H1 (cell line): ENCODE results near the gene FAM228B. TPM values are rescaled to one million over a fixed set of nuclear protein-coding genes. Genes with fewer than 3 reads are reported as not detected.
"Not testable (repeated sequence)": the region's sequence is repeated elsewhere in the genome, so short reads cannot be mapped to it uniquely, and the experiment has no call there.

ENCODE experiments used
- CTCF ChIA-PET: fragments of 300-600 bp; sonication (Branson Sonifier 250); formaldehyde crosslinking; loops from one replicate; lab custom pipeline; 2021; ENCODE audit not compliant: partially characterized antibody; lab: Charles Lee
- POLR2A ChIA-PET: fragments of 300-600 bp; sonication (Branson Sonifier 250); formaldehyde crosslinking; loops from one replicate; lab custom pipeline; 2021; ENCODE audit warnings: inconsistent platforms; ENCODE audit not compliant: partially characterized antibody; lab: Charles Lee
- DNase-seq, 2 experiments: peaks; one replicate each; pipeline versions ENCODE4 v3.0.0 to v3.0.0-alpha.2; 2010 to 2022; ENCODE audit warnings: low spot score in 2 of 2, low read depth in 1 of 2, mixed read lengths in 1 of 2
- FAIRE-seq: peaks from 2 replicates; lab custom pipeline; 2011; peaks lifted over from hg19 to GRCh38; lab: Jason Lieb, UNC
- H2AFZ ChIP-seq: 2 replicates; pipeline ENCODE4 v1.8.1; 2012; ENCODE audit warnings: low read length, inconsistent platforms
- H2AK5ac ChIP-seq: 2 replicates; pipeline ENCODE4 v1.6.1; 2013; ENCODE audit warnings: low read depth, low read length
- H2BK120ac ChIP-seq: replicated peaks from 2 replicates; pipeline ENCODE3; 2013; ENCODE audit warnings: low read depth, low read length, inconsistent platforms
- H2BK12ac ChIP-seq: 2 replicates; pipeline ENCODE4 v1.6.1; 2013; ENCODE audit warnings: low read depth, low read length
- H2BK15ac ChIP-seq: 2 replicates; pipeline ENCODE4 v1.6.1; 2013; ENCODE audit warnings: low read length
- H2BK20ac ChIP-seq: 2 replicates; pipeline ENCODE4 v1.6.1; 2013; ENCODE audit warnings: low read length
- H2BK5ac ChIP-seq: 2 replicates; pipeline ENCODE4 v1.6.1; 2013; ENCODE audit warnings: low read depth, low read length
- H3K14ac ChIP-seq: 2 replicates; pipeline ENCODE4 v1.6.1; 2013; ENCODE audit warnings: inconsistent platforms; ENCODE audit not compliant: insufficient read length
- H3K18ac ChIP-seq: 2 replicates; pipeline ENCODE4 v1.6.1; 2013; ENCODE audit warnings: low read length; ENCODE audit errors: extremely low read depth
- H3K23ac ChIP-seq: 2 replicates; pipeline ENCODE4 v1.6.1; 2013; ENCODE audit warnings: inconsistent platforms; ENCODE audit not compliant: insufficient read length
- H3K23me2 ChIP-seq: 2 replicates; pipeline ENCODE4 v1.6.1; 2013; ENCODE audit warnings: low read depth, low read length
- H3K27ac ChIP-seq: 2 replicates; pipeline ENCODE4 v1.6.1; 2011; ENCODE audit warnings: low read depth, low read length, inconsistent platforms
- H3K27me3 ChIP-seq, 4 experiments: replicated peaks in 1 of 4; 1 replicate in 1 of 4; 2 replicates in 3 of 4; pipeline versions ENCODE4 v1.6.1 to v1.8.1; 2011 to 2013; ENCODE audit warnings: low read length in 3 of 4, mild to moderate bottlenecking in 3 of 4, inconsistent platforms in 2 of 4, mixed read lengths in 2 of 4, moderate library complexity in 1 of 4; ENCODE audit not compliant: control insufficient read depth in 3 of 4, insufficient read depth in 3 of 4; ENCODE audit errors: extremely low read depth in 1 of 4
- H3K36me3 ChIP-seq, 4 experiments: 2 replicates each; pipeline versions ENCODE4 v1.6.1 to v1.8.1; 2011 to 2013; ENCODE audit warnings: mild to moderate bottlenecking in 4 of 4, low read length in 3 of 4, moderate library complexity in 2 of 4, control low read depth in 1 of 4, inconsistent platforms in 1 of 4; ENCODE audit not compliant: insufficient read depth in 4 of 4, control insufficient read depth in 2 of 4
- H3K4ac ChIP-seq: replicated peaks from 2 replicates; pipeline ENCODE3; 2013; ENCODE audit warnings: low read length, low read depth, mixed read lengths, inconsistent platforms; ENCODE audit not compliant: insufficient read length
- H3K4me1 ChIP-seq, 4 experiments: replicated peaks in 1 of 4; 1 replicate in 1 of 4; 2 replicates in 3 of 4; pipeline versions ENCODE4 v1.6.1 to v1.8.1; 2011 to 2013; ENCODE audit warnings: low read length in 3 of 4, inconsistent platforms in 2 of 4, mixed read lengths in 1 of 4; ENCODE audit not compliant: insufficient read depth in 4 of 4, control insufficient read depth in 3 of 4
- H3K4me2 ChIP-seq, 2 experiments: 2 replicates each; pipeline versions ENCODE4 v1.6.1 to v1.8.1; 2011 to 2013; ENCODE audit warnings: low read depth in 2 of 2, low read length in 2 of 2, control low read depth in 1 of 2, inconsistent platforms in 1 of 2, mild to moderate bottlenecking in 1 of 2; ENCODE audit not compliant: insufficient read depth in 1 of 2
- H3K4me3 ChIP-seq, 4 experiments: fragments of 200-600, 300-600 bp in 1 of 4; sonication (generic), shearing (Covaris generic), sonication (Bioruptor Twin) in 1 of 4; 2 replicates each; pipeline versions ENCODE4 v1.5.1 to v1.8.1; 2011 to 2016; ENCODE audit warnings: low read length in 4 of 4, low read depth in 3 of 4, control low read depth in 2 of 4, inconsistent platforms in 2 of 4, mild to moderate bottlenecking in 2 of 4, mixed read lengths in 1 of 4, moderate library complexity in 1 of 4; ENCODE audit not compliant: insufficient read depth in 2 of 4; ENCODE audit errors: extremely low read depth in 1 of 4
- H3K56ac ChIP-seq: replicated peaks from 2 replicates; pipeline ENCODE3; 2013; ENCODE audit warnings: low read depth, mild to moderate bottlenecking, mixed read lengths, low read length, inconsistent platforms; ENCODE audit not compliant: insufficient read length
- H3K79me1 ChIP-seq: 2 replicates; pipeline ENCODE4 v1.6.1; 2013; ENCODE audit warnings: low read depth, low read length, control low read depth
- H3K79me2 ChIP-seq, 2 experiments: 2 replicates each; pipeline versions ENCODE4 v1.6.1 to v1.8.1; 2012 to 2013; ENCODE audit warnings: low read length in 2 of 2, mild to moderate bottlenecking in 2 of 2, inconsistent platforms in 1 of 2; ENCODE audit not compliant: insufficient read depth in 2 of 2, control insufficient read depth in 1 of 2
- H3K9ac ChIP-seq, 4 experiments: replicated peaks in 1 of 4; 1 replicate in 1 of 4; 2 replicates in 3 of 4; pipeline versions ENCODE4 v1.6.1 to v1.8.1; 2011 to 2013; ENCODE audit warnings: low read depth in 3 of 4, low read length in 3 of 4, control low read depth in 2 of 4, mild to moderate bottlenecking in 2 of 4, moderate library complexity in 2 of 4, inconsistent platforms in 1 of 4; ENCODE audit errors: extremely low read depth in 1 of 4
- H3K9me3 ChIP-seq, 2 experiments: 2 replicates each; pipeline versions ENCODE4 v1.6.1 to v1.8.1; 2012 to 2013; ENCODE audit warnings: mild to moderate bottlenecking in 2 of 2, moderate library complexity in 2 of 2, control low read depth in 1 of 2, inconsistent platforms in 1 of 2, low read depth in 1 of 2, low read length in 1 of 2, mixed read lengths in 1 of 2; ENCODE audit not compliant: insufficient read depth in 2 of 2
- H4K20me1 ChIP-seq, 2 experiments: replicated peaks in 1 of 2; 2 replicates each; pipeline versions ENCODE3 to v1.8.1; 2011 to 2013; ENCODE audit warnings: inconsistent platforms in 2 of 2, low read length in 2 of 2, mild to moderate bottlenecking in 1 of 2; ENCODE audit not compliant: insufficient read depth in 2 of 2, control insufficient read depth in 1 of 2
- H4K5ac ChIP-seq: 2 replicates; pipeline ENCODE4 v1.6.1; 2013; ENCODE audit warnings: low read length, low read depth, mixed read lengths, inconsistent platforms; ENCODE audit not compliant: insufficient read length
- H4K8ac ChIP-seq: 2 replicates; pipeline ENCODE4 v1.8.0; 2013; ENCODE audit warnings: mild to moderate bottlenecking, moderate library complexity, low read length, inconsistent platforms; ENCODE audit not compliant: insufficient read depth; ENCODE audit errors: extremely low read depth
- H4K91ac ChIP-seq: replicated peaks from 2 replicates; pipeline ENCODE3; 2013; ENCODE audit warnings: low read length, mixed read lengths, inconsistent platforms; ENCODE audit not compliant: insufficient read length
- BCL11A ChIP-seq, 2 experiments: IDR thresholded peaks; one replicate each; pipeline ENCODE4 v1.6.1; 2011; ENCODE audit warnings: low read depth in 2 of 2, low read length in 2 of 2, mild to moderate bottlenecking in 2 of 2
- EGR1 ChIP-seq: IDR thresholded peaks from 2 replicates; pipeline ENCODE4 v1.6.1; 2011; ENCODE audit warnings: low read depth, low read length, borderline replicate concordance
- KDM5A ChIP-seq: fragments of 200-600 bp; IDR thresholded peaks from 2 replicates; pipeline ENCODE4 v1.7.1; 2012; ENCODE audit warnings: mild to moderate bottlenecking, low read length, inconsistent platforms, mixed read lengths
- TCF12 ChIP-seq: IDR thresholded peaks from 2 replicates; pipeline ENCODE4 v1.6.1; 2011; ENCODE audit warnings: low read depth, mild to moderate bottlenecking, low read length
- YY1 ChIP-seq: IDR thresholded peaks from 2 replicates; pipeline ENCODE4 v1.6.1; 2011; ENCODE audit warnings: low read depth, mild to moderate bottlenecking, low read length
- ZNF274 ChIP-seq: IDR thresholded peaks from 2 replicates; pipeline ENCODE4 v1.7.0; 2012; ENCODE audit warnings: low read length, borderline replicate concordance; ENCODE audit errors: extremely low read depth
- WGBS, 2 experiments: shearing (Covaris generic) in 1 of 2; methylation state at CpG; one replicate each; pipeline versions ENCODE4 v1.1.6 to v1.1.7; 2013 to 2015; ENCODE audit warnings: low lambda C conversion rate in 2 of 2, mixed read lengths in 2 of 2, inconsistent platforms in 1 of 2, low coverage in 1 of 2, missing lambda C conversion rate in 1 of 2; ENCODE audit not compliant: insufficient replicate concordance in 2 of 2, insufficient coverage in 1 of 2, insufficient read length in 1 of 2; ENCODE audit errors: extremely low coverage in 1 of 2, missing lambda C conversion rate in 1 of 2; 5-methylcytosine and 5-hydroxymethylcytosine counted together
- polyA plus RNA-seq, 7 experiments: library from polyadenylated mRNA; depleted of rRNA in 3 of 7; stranded (reverse) in 5 of 7; unstranded in 2 of 7; fragments of >200 nt in 5 of 7; fragments of 200-250 nt in 2 of 7; gene quantifications; 1 replicate in 5 of 7; 2 replicates in 1 of 7; 4 replicates in 1 of 7; pipeline versions ENCODE4 v1.2.1 to v1.2.3, GENCODE V29; 2011 to 2013; ENCODE audit warnings: missing spikeins in 2 of 7, mixed read lengths in 2 of 7
- total RNA-seq: library from RNA; stranded (reverse); fragmentation: NEBNext Ultra II Directional; extraction: Animal tissue kit (Norgen Biotek cat#: 25700); gene quantifications from 2 replicates; pipeline ENCODE4 v1.2.1, GENCODE V29; 2021

FAM228B gene
- total and polyA plus RNA-seq, 2 of the 8 experiments (the other 6 are each of a cell fraction or from before 2014, with no cell fraction given) = 1.4 to 3.2 TPM

DNA sequence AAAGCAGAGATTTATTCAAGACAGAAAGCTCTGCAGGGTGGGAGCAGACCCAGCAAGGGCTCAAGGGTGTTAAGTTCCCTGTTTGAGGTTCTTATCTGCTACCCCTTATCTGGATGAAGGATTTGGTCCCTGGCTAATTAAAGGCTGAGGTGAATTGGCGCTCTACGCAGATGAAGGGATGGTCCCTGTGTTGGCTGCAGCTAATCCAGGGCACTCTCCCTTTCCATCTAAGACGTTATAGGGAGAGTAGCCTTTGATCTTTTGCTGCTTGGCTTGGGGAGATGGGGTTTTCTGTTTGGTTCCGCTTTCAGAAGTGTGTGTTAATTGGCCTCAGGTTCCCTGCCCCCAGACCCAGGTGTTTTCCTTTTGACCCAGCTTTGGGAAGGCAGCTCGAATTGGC lies 68.6 kb downstream of the FAM228B start (continued):
- no peak for TF ChIP-seq KDM5A
- no peak for TF ChIP-seq TCF12
- TF ChIP-seq EGR1 = no peak
- no peak for TF ChIP-seq ZNF274
- TF ChIP-seq YY1 = no peak
- no peak for TF ChIP-seq BCL11A (IDR thresholded peaks at IDR 0.05; ENCODE audit: low read depth in 2 of 2, low read length in 2 of 2)
- TF ChIP-seq, all 59 proteins: peak for 0

DNA sequence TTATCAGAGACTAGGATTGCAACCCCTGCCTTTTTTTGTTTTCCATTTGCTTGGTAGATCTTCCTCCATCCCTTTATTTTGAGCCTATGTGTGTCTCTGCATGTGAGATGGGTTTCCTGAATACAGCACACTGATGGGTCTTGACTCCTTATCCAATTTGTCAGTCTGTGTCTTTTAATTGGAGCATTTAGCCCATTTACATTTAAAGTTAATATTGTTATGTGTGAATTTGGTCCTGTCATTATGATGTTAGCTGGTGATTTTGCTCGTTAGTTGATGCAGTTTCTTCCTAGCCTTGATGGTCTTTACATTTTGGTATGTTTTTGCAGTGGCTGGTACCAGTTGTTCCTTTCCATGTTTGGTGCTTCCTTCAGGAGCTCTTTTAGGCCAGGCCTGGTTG lies 73.9 kb downstream of the FAM228B start:
- H4K20me1 ChIP-seq, H2BK5ac ChIP-seq, CTCF ChIA-PET, DNase-seq, H3K4me2 ChIP-seq, H3K23me2 ChIP-seq, H2BK15ac ChIP-seq, H4K8ac ChIP-seq, H3K36me3 ChIP-seq, H2BK20ac ChIP-seq, H4K5ac ChIP-seq, H3K27ac ChIP-seq, H2BK12ac ChIP-seq, H3K9me3 ChIP-seq, H3K56ac ChIP-seq, H3K4me3 ChIP-seq, H3K18ac ChIP-seq, H2AFZ ChIP-seq, H2BK120ac ChIP-seq, FAIRE-seq, H3K4ac ChIP-seq, H2AK5ac ChIP-seq, H3K14ac ChIP-seq, H4K91ac ChIP-seq, H3K4me1 ChIP-seq, H3K79me1 ChIP-seq, H3K79me2 ChIP-seq, H3K27me3 ChIP-seq, H3K9ac ChIP-seq, POLR2A ChIA-PET, H3K23ac ChIP-seq: not testable (repeated sequence)
- 69% methylated on average over 1 of the region's 1 CpG; no CpG with 5 or more reads in 1 of the 2 experiments for WGBS, 2 experiments
